Activated T-cell treated with anti-CD3 and anti-CD28 coated beads, Interleukin-2, amount 50 U/mL, for 24 hours (primary cell): ENCODE measurements around the gene CCDC149.

Experiments used
- DNase-seq: peaks from one replicate; pipeline ENCODE4 v3.0.0-alpha.2; 2020
- H3K27ac Mint-ChIP-seq: 2 replicates; pipeline ENCODE4 v1.8.0; 2020; ENCODE audit warnings: mild to moderate bottlenecking, mixed read lengths
- H3K27me3 Mint-ChIP-seq: 2 replicates; pipeline ENCODE4 v1.8.0; 2020; ENCODE audit warnings: mixed read lengths
- H3K36me3 Mint-ChIP-seq: 2 replicates; pipeline ENCODE4 v1.8.0; 2020; ENCODE audit warnings: low read depth, mixed read lengths
- H3K4me1 Mint-ChIP-seq: 2 replicates; pipeline ENCODE4 v1.8.0; 2020; ENCODE audit warnings: low read depth, mixed read lengths
- H3K4me3 Mint-ChIP-seq: 2 replicates; pipeline ENCODE4 v1.8.0; 2020; ENCODE audit warnings: mild to moderate bottlenecking, moderate library complexity, mixed read lengths
- H3K9me3 Mint-ChIP-seq: 2 replicates; pipeline ENCODE4 v1.8.0; 2020; ENCODE audit warnings: mixed read lengths

The CCDC149 gene

GRCh38 chr4:24896056-24896455 lies 16.8 kb downstream of the CCDC149 start:
- Mint-ChIP-seq H3K36me3 (no peaks in the 10 kb centered on the region), H3K4me1 (no peaks in the 10 kb centered on the region), H3K27me3 (no peaks in the 10 kb centered on the region), H3K9me3 (no peaks in the 10 kb centered on the region), H3K27ac (no peak overlapping the region), H3K4me3 (no peak overlapping the region)
- no peak for DNase-seq

GRCh38 chr4:24895461-24895860 lies 17.4 kb downstream of the CCDC149 start:
- no peaks in the 10 kb centered on the region for H3K27me3 Mint-ChIP-seq
- no peaks in the 10 kb centered on the region for H3K36me3 Mint-ChIP-seq
- DNase-seq = no peak
- H3K9me3 Mint-ChIP-seq = no peaks in the 10 kb centered on the region
- H3K4me3 Mint-ChIP-seq = no peak overlapping the region
- H3K4me1 Mint-ChIP-seq = no peaks in the 10 kb centered on the region
- H3K27ac Mint-ChIP-seq = no peak overlapping the region

- H3K27me3 Mint-ChIP-seq = no peaks in the 10 kb centered on the region
- H3K4me3 Mint-ChIP-seq = no peak overlapping the region
- H3K27ac Mint-ChIP-seq = no peak overlapping the region
- no peaks in the 10 kb centered on the region for H3K36me3 Mint-ChIP-seq
- H3K9me3 Mint-ChIP-seq = no peaks in the 10 kb centered on the region
- no peaks in the 10 kb centered on the region for H3K4me1 Mint-ChIP-seq
- DNase-seq = no peak
Measured at GRCh38 chr4:24894846-24895245, 18.0 kb downstream of the CCDC149 start.

- no peak overlapping the region for H3K27ac Mint-ChIP-seq
- no peaks in the 10 kb centered on the region for H3K4me1 Mint-ChIP-seq
- H3K36me3 Mint-ChIP-seq = no peaks in the 10 kb centered on the region
- H3K27me3 Mint-ChIP-seq = no peaks in the 10 kb centered on the region
- no peak overlapping the region for H3K4me3 Mint-ChIP-seq
- H3K9me3 Mint-ChIP-seq = no peaks in the 10 kb centered on the region
- DNase-seq = no peak
Measured at GRCh38 chr4:24894243-24894642, 18.6 kb downstream of the CCDC149 start.

GRCh38 chr4:24892778-24893177 lies 20.1 kb downstream of the CCDC149 start:
- Mint-ChIP-seq H3K27me3 (peaks cover 1% of the 10 kb centered on the region), H3K4me3 (no peak overlapping the region), H3K9me3 (no peaks in the 10 kb centered on the region), H3K4me1 (no peaks in the 10 kb centered on the region), H3K36me3 (no peaks in the 10 kb centered on the region), H3K27ac (no peak overlapping the region)
- no peak for DNase-seq

GRCh38 chr4:24892278-24892677 lies 20.6 kb downstream of the CCDC149 start:
- Mint-ChIP-seq H3K27ac (no peak overlapping the region), H3K4me3 (no peak overlapping the region), H3K27me3 (peaks cover 2% of the 10 kb centered on the region), H3K4me1 (no peaks in the 10 kb centered on the region), H3K36me3 (no peaks in the 10 kb centered on the region), H3K9me3 (no peaks in the 10 kb centered on the region)
- no peak for DNase-seq

- no peaks in the 10 kb centered on the region for H3K4me1 Mint-ChIP-seq
- no peak for DNase-seq
- no peaks in the 10 kb centered on the region for H3K9me3 Mint-ChIP-seq
- peaks cover 2% of the 10 kb centered on the region for H3K27me3 Mint-ChIP-seq
- no peak overlapping the region for H3K27ac Mint-ChIP-seq
- H3K36me3 Mint-ChIP-seq = no peaks in the 10 kb centered on the region
- H3K4me3 Mint-ChIP-seq = no peak overlapping the region
Measured at GRCh38 chr4:24890561-24891126, 22.2 kb downstream of the CCDC149 start.

- H3K27me3 Mint-ChIP-seq = peaks cover 2% of the 10 kb centered on the region
- DNase-seq = no peak
- no peaks in the 10 kb centered on the region for H3K4me1 Mint-ChIP-seq
- no peaks in the 10 kb centered on the region for H3K9me3 Mint-ChIP-seq
- H3K36me3 Mint-ChIP-seq = no peaks in the 10 kb centered on the region
- no peak overlapping the region for H3K4me3 Mint-ChIP-seq
- no peak overlapping the region for H3K27ac Mint-ChIP-seq
Measured at GRCh38 chr4:24889991-24890390, 22.9 kb downstream of the CCDC149 start.

GRCh38 chr4:24888475-24889344 lies 24.1 kb downstream of the CCDC149 start:
- no peak for DNase-seq
- Mint-ChIP-seq H3K36me3 (no peaks in the 10 kb centered on the region), H3K27me3 (peaks cover 2% of the 10 kb centered on the region), H3K9me3 (no peaks in the 10 kb centered on the region), H3K4me1 (no peaks in the 10 kb centered on the region), H3K4me3 (no peak overlapping the region), H3K27ac (no peak overlapping the region)

GRCh38 chr4:24887881-24888430 lies 24.9 kb downstream of the CCDC149 start:
- no peaks in the 10 kb centered on the region for H3K4me1 Mint-ChIP-seq
- peaks cover 2% of the 10 kb centered on the region for H3K27me3 Mint-ChIP-seq
- H3K27ac Mint-ChIP-seq = no peak overlapping the region
- H3K9me3 Mint-ChIP-seq = no peaks in the 10 kb centered on the region
- H3K36me3 Mint-ChIP-seq = no peaks in the 10 kb centered on the region
- H3K4me3 Mint-ChIP-seq = no peak overlapping the region
- no peak for DNase-seq

- no peak for DNase-seq
- Mint-ChIP-seq H3K36me3 (no peaks in the 10 kb centered on the region), H3K9me3 (no peaks in the 10 kb centered on the region), H3K4me1 (no peaks in the 10 kb centered on the region), H3K27me3 (peaks cover 2% of the 10 kb centered on the region), H3K4me3 (no peak overlapping the region), H3K27ac (no peak overlapping the region)
Measured at GRCh38 chr4:24886596-24886995, 26.2 kb downstream of the CCDC149 start.

- Mint-ChIP-seq H3K9me3 (no peaks in the 10 kb centered on the region), H3K36me3 (no peaks in the 10 kb centered on the region), H3K4me3 (no peak overlapping the region), H3K27me3 (peaks cover 2% of the 10 kb centered on the region), H3K4me1 (no peaks in the 10 kb centered on the region), H3K27ac (no peak overlapping the region)
- no peak for DNase-seq
Measured at GRCh38 chr4:24885342-24885741, 27.5 kb downstream of the CCDC149 start.

- DNase-seq = no peak
- no peaks in the 10 kb centered on the region for H3K4me1 Mint-ChIP-seq
- no peak overlapping the region for H3K4me3 Mint-ChIP-seq
- no peaks in the 10 kb centered on the region for H3K36me3 Mint-ChIP-seq
- H3K27me3 Mint-ChIP-seq = peaks cover 2% of the 10 kb centered on the region
- no peak overlapping the region for H3K27ac Mint-ChIP-seq
- H3K9me3 Mint-ChIP-seq = no peaks in the 10 kb centered on the region
Measured at GRCh38 chr4:24884902-24885301, 27.9 kb downstream of the CCDC149 start.

GRCh38 chr4:24881508-24882196 lies 31.2 kb downstream of the CCDC149 start:
- Mint-ChIP-seq H3K4me1 (no peaks in the 10 kb centered on the region), H3K9me3 (no peaks in the 10 kb centered on the region), H3K27me3 (no peaks in the 10 kb centered on the region), H3K4me3 (no peak overlapping the region), H3K36me3 (no peaks in the 10 kb centered on the region), H3K27ac (no peak overlapping the region)
- DNase-seq = no peak

GRCh38 chr4:24880186-24880585 lies 32.7 kb downstream of the CCDC149 start:
- no peaks in the 10 kb centered on the region for H3K36me3 Mint-ChIP-seq
- H3K9me3 Mint-ChIP-seq = no peaks in the 10 kb centered on the region
- H3K4me1 Mint-ChIP-seq = no peaks in the 10 kb centered on the region
- no peak for DNase-seq
- no peak overlapping the region for H3K4me3 Mint-ChIP-seq
- no peaks in the 10 kb centered on the region for H3K27me3 Mint-ChIP-seq
- no peak overlapping the region for H3K27ac Mint-ChIP-seq
